H9 (cell line): ENCODE measurements around the gene SRL. TPM values are rescaled to one million over a fixed set of nuclear protein-coding genes. Genes with fewer than 3 reads are reported as not detected.

Source experiments
- DNase-seq: peaks from one replicate; pipeline ENCODE4 v3.0.0-alpha.2; 2017
- H2AFZ ChIP-seq: one replicate; pipeline ENCODE4 v1.6.1; 2013; ENCODE audit warnings: mild to moderate bottlenecking, low read length, control low read depth, moderate library complexity
- H2AK5ac ChIP-seq: 2 replicates; pipeline ENCODE4 v1.6.1; 2013; ENCODE audit warnings: low read length, control low read depth, mixed read lengths; ENCODE audit not compliant: insufficient read length
- H2BK120ac ChIP-seq: one replicate; pipeline ENCODE4 v1.6.1; 2013; ENCODE audit warnings: low read depth, mild to moderate bottlenecking, low read length, control low read depth, inconsistent platforms; ENCODE audit not compliant: poor library complexity, severe bottlenecking
- H2BK12ac ChIP-seq: 2 replicates; pipeline ENCODE4 v1.6.1; 2013; ENCODE audit warnings: low read length, control low read depth, mixed read lengths, low read depth; ENCODE audit not compliant: insufficient read length
- H2BK15ac ChIP-seq: 2 replicates; pipeline ENCODE4 v1.6.1; 2013; ENCODE audit warnings: low read depth, low read length, control low read depth
- H2BK20ac ChIP-seq: one replicate; pipeline ENCODE4 v1.6.1; 2013; ENCODE audit warnings: low read depth, mild to moderate bottlenecking, low read length, control low read depth, inconsistent platforms; ENCODE audit not compliant: poor library complexity, severe bottlenecking
- H2BK5ac ChIP-seq: 2 replicates; pipeline ENCODE4 v1.6.1; 2013; ENCODE audit warnings: low read length, control low read depth, mixed read lengths; ENCODE audit not compliant: insufficient read length
- H3K14ac ChIP-seq: 2 replicates; pipeline ENCODE4 v1.6.1; 2013; ENCODE audit warnings: low read length, control low read depth; ENCODE audit not compliant: insufficient read depth
- H3K18ac ChIP-seq: 2 replicates; pipeline ENCODE4 v1.6.1; 2013; ENCODE audit warnings: low read depth, mild to moderate bottlenecking, mixed read lengths, low read length, control low read depth; ENCODE audit not compliant: insufficient read length
- H3K23ac ChIP-seq: 2 replicates; pipeline ENCODE4 v1.6.1; 2013; ENCODE audit warnings: low read length, control low read depth, mixed read lengths, low read depth; ENCODE audit not compliant: insufficient read length
- H3K23me2 ChIP-seq: 2 replicates; pipeline ENCODE4 v1.6.1; 2013; ENCODE audit warnings: low read depth, mild to moderate bottlenecking, mixed read lengths, low read length, control low read depth; ENCODE audit not compliant: insufficient read length, poor library complexity, severe bottlenecking
- H3K27ac ChIP-seq: 2 replicates; pipeline ENCODE4 v1.5.1; 2013; ENCODE audit warnings: low read length, control low read depth, mixed read lengths, low read depth; ENCODE audit not compliant: insufficient read length
- H3K27me3 ChIP-seq: 2 replicates; pipeline ENCODE4 v1.6.1; 2013; ENCODE audit warnings: low read length, control low read depth, inconsistent platforms; ENCODE audit not compliant: insufficient read depth
- H3K4ac ChIP-seq: 2 replicates; pipeline ENCODE4 v1.6.1; 2013; ENCODE audit warnings: low read depth, mild to moderate bottlenecking, control low read depth, inconsistent platforms, low read length, moderate library complexity
- H3K4me1 ChIP-seq: 2 replicates; pipeline ENCODE4 v1.6.1; 2013; ENCODE audit warnings: low read length, control low read depth, inconsistent platforms; ENCODE audit not compliant: insufficient read depth
- H3K4me2 ChIP-seq: 2 replicates; pipeline ENCODE4 v1.6.1; 2013; ENCODE audit warnings: low read length, control low read depth, mixed read lengths; ENCODE audit not compliant: insufficient read length, insufficient read depth
- H3K56ac ChIP-seq: 2 replicates; pipeline ENCODE4 v1.6.1; 2013; ENCODE audit warnings: low read depth, mild to moderate bottlenecking, mixed read lengths, low read length, control low read depth; ENCODE audit not compliant: insufficient read length
- H3K79me1 ChIP-seq: 2 replicates; pipeline ENCODE4 v1.6.1; 2013; ENCODE audit warnings: low read depth, mild to moderate bottlenecking, moderate library complexity, low read length, control low read depth, inconsistent platforms; ENCODE audit not compliant: insufficient read depth, poor library complexity, severe bottlenecking
- H3K79me2 ChIP-seq: 2 replicates; pipeline ENCODE4 v1.6.1; 2013; ENCODE audit warnings: low read length, control low read depth, inconsistent platforms; ENCODE audit not compliant: insufficient read depth
- H3K9ac ChIP-seq: 2 replicates; pipeline ENCODE4 v1.6.1; 2013; ENCODE audit warnings: low read length, control low read depth, mixed read lengths; ENCODE audit not compliant: insufficient read length; ENCODE audit errors: extremely low read depth
- H3K9me3 ChIP-seq: one replicate; pipeline ENCODE4 v1.6.1; 2013; ENCODE audit warnings: low read depth, low read length, inconsistent platforms; ENCODE audit not compliant: control insufficient read depth
- H3T11ph ChIP-seq: one replicate; pipeline ENCODE4 v1.6.1; 2013; ENCODE audit warnings: mild to moderate bottlenecking, low read length, control low read depth, inconsistent platforms
- H4K20me1 ChIP-seq: one replicate; pipeline ENCODE4 v1.6.1; 2013; ENCODE audit not compliant: control insufficient read depth, insufficient read length, insufficient read depth
- H4K5ac ChIP-seq: 2 replicates; pipeline ENCODE4 v1.6.1; 2013; ENCODE audit warnings: low read depth, mild to moderate bottlenecking, mixed read lengths, low read length, control low read depth; ENCODE audit not compliant: insufficient read length
- H4K8ac ChIP-seq: replicated peaks from 2 replicates; pipeline ENCODE4 v1.6.1; 2013; ENCODE audit warnings: low read length, control low read depth, mixed read lengths, low read depth; ENCODE audit not compliant: insufficient read length
- H4K91ac ChIP-seq: 2 replicates; pipeline ENCODE4 v1.6.1; 2013; ENCODE audit warnings: low read depth, mild to moderate bottlenecking, moderate library complexity, mixed read lengths, low read length, control low read depth; ENCODE audit not compliant: insufficient read length
- H3K27ac Mint-ChIP-seq, 3 experiments: 2 replicates in 2 of 3; 3 replicates in 1 of 3; pipeline ENCODE4 v1.8.0; 2020 to 2021; ENCODE audit warnings: mixed read lengths in 3 of 3, mild to moderate bottlenecking in 1 of 3, moderate library complexity in 1 of 3
- H3K27me3 Mint-ChIP-seq: 2 replicates; pipeline ENCODE4 v1.8.0; 2021; ENCODE audit warnings: low read depth, mild to moderate bottlenecking, moderate library complexity, mixed read lengths
- H3K36me3 Mint-ChIP-seq, 3 experiments: 2 replicates in 2 of 3; 3 replicates in 1 of 3; pipeline ENCODE4 v1.8.0; 2020 to 2021; ENCODE audit warnings: low read depth in 3 of 3, mixed read lengths in 3 of 3; ENCODE audit not compliant: insufficient read depth in 1 of 3
- H3K4me1 Mint-ChIP-seq, 2 experiments: 2 replicates each; pipeline ENCODE4 v1.8.0; 2020; ENCODE audit warnings: mixed read lengths in 2 of 2
- H3K4me3 Mint-ChIP-seq, 2 experiments: 2 replicates in 1 of 2; 3 replicates in 1 of 2; pipeline ENCODE4 v1.8.0; 2020 to 2021; ENCODE audit warnings: mild to moderate bottlenecking in 2 of 2, mixed read lengths in 2 of 2, moderate library complexity in 1 of 2
- H3K9me3 Mint-ChIP-seq, 2 experiments: 2 replicates in 1 of 2; 3 replicates in 1 of 2; pipeline ENCODE4 v1.8.0; 2020; ENCODE audit warnings: mild to moderate bottlenecking in 2 of 2, mixed read lengths in 2 of 2, moderate library complexity in 1 of 2
- CTCF ChIP-seq: fragments of 200-600 bp; sonication (generic); conservative IDR thresholded peaks from 3 replicates; pipeline ENCODE4 v1.8.0; 2021; ENCODE audit warnings: antibody characterized with exemption, mild to moderate bottlenecking
- WGBS: extraction: QIAGEN DNeasy Blood & Tissue Kit; methylation state at CpG from one replicate; pipeline ENCODE4 v1.1.7; 2013; ENCODE audit warnings: missing lambda C conversion rate, low lambda C conversion rate, mixed read lengths; ENCODE audit not compliant: insufficient read length; ENCODE audit errors: extremely low coverage; 5-methylcytosine and 5-hydroxymethylcytosine counted together
- total RNA-seq: library from RNA; stranded (reverse); gene quantifications from 2 replicates; pipeline ENCODE4 v1.2.1, GENCODE V29; 2021

The SRL gene
- total RNA-seq, 1 experiment from 2014 or later: not detected

- no peak overlapping the region for H3K18ac ChIP-seq
- H4K91ac ChIP-seq: no peak overlapping the region
- H3K9me3 Mint-ChIP-seq: no peaks in the 10 kb centered on the region
- TF ChIP-seq CTCF: no peak
- H2BK20ac ChIP-seq: no peak overlapping the region
- H3K14ac ChIP-seq: no peak overlapping the region
- no peak overlapping the region for H4K8ac ChIP-seq
- H3T11ph ChIP-seq: no peak overlapping the region
- H3K27ac ChIP-seq: no peak overlapping the region
- H3K9ac ChIP-seq: no peak overlapping the region
- H2BK5ac ChIP-seq: no peak overlapping the region
- no peak overlapping the region for H2BK15ac ChIP-seq
- H2AK5ac ChIP-seq: no peak overlapping the region
- no peaks in the 10 kb centered on the region for H3K79me1 ChIP-seq
- no peak overlapping the region for H2AFZ ChIP-seq
- H3K4me1 Mint-ChIP-seq: peaks cover 24 to 34% of the 10 kb centered on the region in 2 experiments
- H4K20me1 ChIP-seq: no peaks in the 10 kb centered on the region
- H3K9me3 ChIP-seq: no peaks in the 10 kb centered on the region
- no peak overlapping the region for H3K56ac ChIP-seq
- H2BK120ac ChIP-seq: no peak overlapping the region
- no peak overlapping the region for H4K5ac ChIP-seq
- no peak overlapping the region for H3K23ac ChIP-seq
- peaks cover 12% of the 10 kb centered on the region for H3K27me3 Mint-ChIP-seq
- H3K4me2 ChIP-seq: no peak overlapping the region
- H3K4ac ChIP-seq: no peak overlapping the region
- H3K36me3 Mint-ChIP-seq: no peaks in the 10 kb centered on the region
- no peak overlapping the region for H3K27ac Mint-ChIP-seq
- WGBS: no CpG with 5 or more reads among the region's 7 CpGs
- DNase-seq: no peak
- H3K4me3 Mint-ChIP-seq: no peak overlapping the region
- H3K4me1 ChIP-seq: no peaks in the 10 kb centered on the region; the same call in 1 of the 2 replicates
- no peak overlapping the region for H2BK12ac ChIP-seq
- H3K27me3 ChIP-seq: no peaks in the 10 kb centered on the region
- H3K23me2 ChIP-seq: no peaks in the 10 kb centered on the region
- H3K79me2 ChIP-seq: no peaks in the 10 kb centered on the region
Measured at GRCh38 chr16:4214215-4214621, 27.7 kb downstream of the SRL start.
